H1 (cell line): ENCODE measurements around the gene SPOCD1. TPM values are rescaled to one million over a fixed set of nuclear protein-coding genes. Genes with fewer than 3 reads are reported as not detected.

Experiments used
- CTCF ChIA-PET: fragments of 300-600 bp; sonication (Branson Sonifier 250); formaldehyde crosslinking; loops from one replicate; lab custom pipeline; 2021; ENCODE audit not compliant: partially characterized antibody; lab: Charles Lee
- POLR2A ChIA-PET: fragments of 300-600 bp; sonication (Branson Sonifier 250); formaldehyde crosslinking; loops from one replicate; lab custom pipeline; 2021; ENCODE audit warnings: inconsistent platforms; ENCODE audit not compliant: partially characterized antibody; lab: Charles Lee
- DNase-seq, 2 experiments: peaks; one replicate each; pipeline versions ENCODE4 v3.0.0 to v3.0.0-alpha.2; 2010 to 2022; ENCODE audit warnings: low spot score in 2 of 2, low read depth in 1 of 2, mixed read lengths in 1 of 2
- FAIRE-seq: peaks from 2 replicates; lab custom pipeline; 2011; peaks lifted over from hg19 to GRCh38; lab: Jason Lieb, UNC
- H2AFZ ChIP-seq: 2 replicates; pipeline ENCODE4 v1.8.1; 2012; ENCODE audit warnings: low read length, inconsistent platforms
- H2AK5ac ChIP-seq: 2 replicates; pipeline ENCODE4 v1.6.1; 2013; ENCODE audit warnings: low read depth, low read length
- H2BK120ac ChIP-seq: replicated peaks from 2 replicates; pipeline ENCODE3; 2013; ENCODE audit warnings: low read depth, low read length, inconsistent platforms
- H2BK12ac ChIP-seq: 2 replicates; pipeline ENCODE4 v1.6.1; 2013; ENCODE audit warnings: low read depth, low read length
- H2BK15ac ChIP-seq: 2 replicates; pipeline ENCODE4 v1.6.1; 2013; ENCODE audit warnings: low read length
- H2BK20ac ChIP-seq: 2 replicates; pipeline ENCODE4 v1.6.1; 2013; ENCODE audit warnings: low read length
- H2BK5ac ChIP-seq: 2 replicates; pipeline ENCODE4 v1.6.1; 2013; ENCODE audit warnings: low read depth, low read length
- H3K14ac ChIP-seq: 2 replicates; pipeline ENCODE4 v1.6.1; 2013; ENCODE audit warnings: inconsistent platforms; ENCODE audit not compliant: insufficient read length
- H3K18ac ChIP-seq: 2 replicates; pipeline ENCODE4 v1.6.1; 2013; ENCODE audit warnings: low read length; ENCODE audit errors: extremely low read depth
- H3K23ac ChIP-seq: 2 replicates; pipeline ENCODE4 v1.6.1; 2013; ENCODE audit warnings: inconsistent platforms; ENCODE audit not compliant: insufficient read length
- H3K23me2 ChIP-seq: 2 replicates; pipeline ENCODE4 v1.6.1; 2013; ENCODE audit warnings: low read depth, low read length
- H3K27ac ChIP-seq: 2 replicates; pipeline ENCODE4 v1.6.1; 2011; ENCODE audit warnings: low read depth, low read length, inconsistent platforms
- H3K27me3 ChIP-seq, 4 experiments: replicated peaks in 1 of 4; 1 replicate in 1 of 4; 2 replicates in 3 of 4; pipeline versions ENCODE4 v1.6.1 to v1.8.1; 2011 to 2013; ENCODE audit warnings: low read length in 3 of 4, mild to moderate bottlenecking in 3 of 4, inconsistent platforms in 2 of 4, mixed read lengths in 2 of 4, moderate library complexity in 1 of 4; ENCODE audit not compliant: control insufficient read depth in 3 of 4, insufficient read depth in 3 of 4; ENCODE audit errors: extremely low read depth in 1 of 4
- H3K36me3 ChIP-seq, 4 experiments: 2 replicates each; pipeline versions ENCODE4 v1.6.1 to v1.8.1; 2011 to 2013; ENCODE audit warnings: mild to moderate bottlenecking in 4 of 4, low read length in 3 of 4, moderate library complexity in 2 of 4, control low read depth in 1 of 4, inconsistent platforms in 1 of 4; ENCODE audit not compliant: insufficient read depth in 4 of 4, control insufficient read depth in 2 of 4
- H3K4ac ChIP-seq: replicated peaks from 2 replicates; pipeline ENCODE3; 2013; ENCODE audit warnings: low read length, low read depth, mixed read lengths, inconsistent platforms; ENCODE audit not compliant: insufficient read length
- H3K4me1 ChIP-seq, 4 experiments: replicated peaks in 1 of 4; 1 replicate in 1 of 4; 2 replicates in 3 of 4; pipeline versions ENCODE4 v1.6.1 to v1.8.1; 2011 to 2013; ENCODE audit warnings: low read length in 3 of 4, inconsistent platforms in 2 of 4, mixed read lengths in 1 of 4; ENCODE audit not compliant: insufficient read depth in 4 of 4, control insufficient read depth in 3 of 4
- H3K4me2 ChIP-seq, 2 experiments: 2 replicates each; pipeline versions ENCODE4 v1.6.1 to v1.8.1; 2011 to 2013; ENCODE audit warnings: low read depth in 2 of 2, low read length in 2 of 2, control low read depth in 1 of 2, inconsistent platforms in 1 of 2, mild to moderate bottlenecking in 1 of 2; ENCODE audit not compliant: insufficient read depth in 1 of 2
- H3K4me3 ChIP-seq, 4 experiments: fragments of 200-600, 300-600 bp in 1 of 4; sonication (generic), shearing (Covaris generic), sonication (Bioruptor Twin) in 1 of 4; 2 replicates each; pipeline versions ENCODE4 v1.5.1 to v1.8.1; 2011 to 2016; ENCODE audit warnings: low read length in 4 of 4, low read depth in 3 of 4, control low read depth in 2 of 4, inconsistent platforms in 2 of 4, mild to moderate bottlenecking in 2 of 4, mixed read lengths in 1 of 4, moderate library complexity in 1 of 4; ENCODE audit not compliant: insufficient read depth in 2 of 4; ENCODE audit errors: extremely low read depth in 1 of 4
- H3K56ac ChIP-seq: replicated peaks from 2 replicates; pipeline ENCODE3; 2013; ENCODE audit warnings: low read depth, mild to moderate bottlenecking, mixed read lengths, low read length, inconsistent platforms; ENCODE audit not compliant: insufficient read length
- H3K79me1 ChIP-seq: 2 replicates; pipeline ENCODE4 v1.6.1; 2013; ENCODE audit warnings: low read depth, low read length, control low read depth
- H3K79me2 ChIP-seq, 2 experiments: 2 replicates each; pipeline versions ENCODE4 v1.6.1 to v1.8.1; 2012 to 2013; ENCODE audit warnings: low read length in 2 of 2, mild to moderate bottlenecking in 2 of 2, inconsistent platforms in 1 of 2; ENCODE audit not compliant: insufficient read depth in 2 of 2, control insufficient read depth in 1 of 2
- H3K9ac ChIP-seq, 4 experiments: replicated peaks in 1 of 4; 1 replicate in 1 of 4; 2 replicates in 3 of 4; pipeline versions ENCODE4 v1.6.1 to v1.8.1; 2011 to 2013; ENCODE audit warnings: low read depth in 3 of 4, low read length in 3 of 4, control low read depth in 2 of 4, mild to moderate bottlenecking in 2 of 4, moderate library complexity in 2 of 4, inconsistent platforms in 1 of 4; ENCODE audit errors: extremely low read depth in 1 of 4
- H3K9me3 ChIP-seq, 2 experiments: 2 replicates each; pipeline versions ENCODE4 v1.6.1 to v1.8.1; 2012 to 2013; ENCODE audit warnings: mild to moderate bottlenecking in 2 of 2, moderate library complexity in 2 of 2, control low read depth in 1 of 2, inconsistent platforms in 1 of 2, low read depth in 1 of 2, low read length in 1 of 2, mixed read lengths in 1 of 2; ENCODE audit not compliant: insufficient read depth in 2 of 2
- H4K20me1 ChIP-seq, 2 experiments: replicated peaks in 1 of 2; 2 replicates each; pipeline versions ENCODE3 to v1.8.1; 2011 to 2013; ENCODE audit warnings: inconsistent platforms in 2 of 2, low read length in 2 of 2, mild to moderate bottlenecking in 1 of 2; ENCODE audit not compliant: insufficient read depth in 2 of 2, control insufficient read depth in 1 of 2
- H4K5ac ChIP-seq: 2 replicates; pipeline ENCODE4 v1.6.1; 2013; ENCODE audit warnings: low read length, low read depth, mixed read lengths, inconsistent platforms; ENCODE audit not compliant: insufficient read length
- H4K8ac ChIP-seq: 2 replicates; pipeline ENCODE4 v1.8.0; 2013; ENCODE audit warnings: mild to moderate bottlenecking, moderate library complexity, low read length, inconsistent platforms; ENCODE audit not compliant: insufficient read depth; ENCODE audit errors: extremely low read depth
- H4K91ac ChIP-seq: replicated peaks from 2 replicates; pipeline ENCODE3; 2013; ENCODE audit warnings: low read length, mixed read lengths, inconsistent platforms; ENCODE audit not compliant: insufficient read length
- CHD1 ChIP-seq: IDR thresholded peaks from 2 replicates; pipeline ENCODE4 v1.6.1; 2012; ENCODE audit warnings: low read depth, low read length, improper control_type of control experiment
- CTBP2 ChIP-seq: IDR thresholded peaks from 2 replicates; pipeline ENCODE4 v1.7.0; 2011; ENCODE audit warnings: borderline replicate concordance, mild to moderate bottlenecking, moderate library complexity, mixed read lengths, low read length; ENCODE audit not compliant: insufficient read depth, insufficient read length
- HDAC2 ChIP-seq, 2 experiments: fragments of 300-600 bp in 1 of 2; sonication (generic) in 1 of 2; IDR thresholded peaks; 2 replicates each; pipeline ENCODE4 v1.6.1; 2011 to 2012; ENCODE audit warnings: low read depth in 2 of 2, low read length in 2 of 2, mild to moderate bottlenecking in 2 of 2, moderate library complexity in 2 of 2, borderline replicate concordance in 1 of 2, inconsistent platforms in 1 of 2
- KDM4A ChIP-seq: IDR thresholded peaks from one replicate; pipeline ENCODE4 v1.7.1; 2012; ENCODE audit warnings: low read depth, mild to moderate bottlenecking, moderate library complexity, low read length, inconsistent platforms; ENCODE audit not compliant: severe bottlenecking
- RAD21 ChIP-seq, 2 experiments: IDR thresholded peaks in 1 of 2; conservative IDR thresholded peaks in 1 of 2; 2 replicates each; pipeline ENCODE4 v1.6.1; 2011; ENCODE audit warnings: low read depth in 2 of 2, low read length in 2 of 2, improper control_type of control experiment in 1 of 2, inconsistent platforms in 1 of 2, mild to moderate bottlenecking in 1 of 2, moderate library complexity in 1 of 2
- RXRA ChIP-seq: IDR thresholded peaks from 2 replicates; pipeline ENCODE4 v1.6.1; 2011; ENCODE audit warnings: low read depth, mild to moderate bottlenecking, low read length, moderate library complexity; ENCODE audit not compliant: insufficient read depth
- SRF ChIP-seq: IDR thresholded peaks from 2 replicates; pipeline ENCODE4 v1.6.1; 2011; ENCODE audit warnings: mild to moderate bottlenecking, low read depth, low read length, moderate library complexity
- TAF7 ChIP-seq: optimal IDR thresholded peaks from 2 replicates; pipeline ENCODE3; 2011; ENCODE audit warnings: low read depth, mild to moderate bottlenecking, inconsistent platforms, low read length, moderate library complexity, borderline replicate concordance
- WGBS, 2 experiments: shearing (Covaris generic) in 1 of 2; methylation state at CpG; one replicate each; pipeline versions ENCODE4 v1.1.6 to v1.1.7; 2013 to 2015; ENCODE audit warnings: low lambda C conversion rate in 2 of 2, mixed read lengths in 2 of 2, inconsistent platforms in 1 of 2, low coverage in 1 of 2, missing lambda C conversion rate in 1 of 2; ENCODE audit not compliant: insufficient replicate concordance in 2 of 2, insufficient coverage in 1 of 2, insufficient read length in 1 of 2; ENCODE audit errors: extremely low coverage in 1 of 2, missing lambda C conversion rate in 1 of 2; 5-methylcytosine and 5-hydroxymethylcytosine counted together
- polyA plus RNA-seq, 7 experiments: library from polyadenylated mRNA; depleted of rRNA in 3 of 7; stranded (reverse) in 5 of 7; unstranded in 2 of 7; fragments of >200 nt in 5 of 7; fragments of 200-250 nt in 2 of 7; gene quantifications; 1 replicate in 5 of 7; 2 replicates in 1 of 7; 4 replicates in 1 of 7; pipeline versions ENCODE4 v1.2.1 to v1.2.3, GENCODE V29; 2011 to 2013; ENCODE audit warnings: missing spikeins in 2 of 7, mixed read lengths in 2 of 7
- total RNA-seq: library from RNA; stranded (reverse); fragmentation: NEBNext Ultra II Directional; extraction: Animal tissue kit (Norgen Biotek cat#: 25700); gene quantifications from 2 replicates; pipeline ENCODE4 v1.2.1, GENCODE V29; 2021
- TF ChIP-seq, protein P1 (sequence below): IDR thresholded peaks from 2 replicates; pipeline ENCODE4 v1.6.1; 2012; ENCODE audit warnings: inconsistent platforms

Gene SPOCD1
- total and polyA plus RNA-seq, 2 of the 8 experiments (the other 6 are each of a cell fraction or from before 2014, with no cell fraction given): 1.8 to 2.9 TPM

DNA sequence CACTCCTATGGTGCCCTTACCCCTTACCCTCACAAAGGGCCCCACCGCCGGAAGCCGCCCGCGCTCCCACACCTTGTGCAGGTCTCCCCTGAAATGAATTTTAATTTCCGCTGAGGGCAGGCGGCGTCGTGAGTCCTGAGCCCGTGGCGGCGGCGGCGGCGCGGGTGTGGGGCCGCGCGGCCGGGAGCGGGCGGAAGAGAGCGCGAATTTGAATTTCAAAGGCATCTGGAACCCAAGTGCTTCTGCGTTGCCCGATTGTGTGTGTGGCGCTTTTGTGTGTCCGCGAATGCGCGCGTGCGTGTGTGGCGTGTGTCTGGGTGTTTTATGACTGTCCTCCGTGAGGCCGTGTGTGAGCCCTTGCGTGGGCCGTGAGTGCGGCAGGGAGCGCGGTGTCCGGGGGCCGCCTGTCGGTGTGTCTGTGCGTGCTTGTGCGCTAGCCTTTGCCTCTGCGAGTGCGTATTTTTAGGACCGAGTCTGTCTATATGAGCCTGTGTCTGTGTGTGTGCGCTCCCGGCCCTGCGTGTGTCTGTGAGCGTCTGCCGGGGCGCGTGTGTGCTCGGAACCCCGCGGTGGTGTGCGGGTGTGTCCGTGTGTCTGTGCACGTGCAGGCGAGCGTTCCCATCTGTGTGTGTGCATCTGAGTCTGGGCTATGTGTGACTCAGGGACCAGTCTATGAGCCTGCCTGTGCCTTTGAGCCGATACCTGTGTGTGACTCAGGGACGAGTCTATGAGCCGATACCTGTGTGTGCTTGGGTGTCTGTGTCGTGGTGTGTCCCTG, 43.7 kb downstream of the SPOCD1 start:
- H4K91ac ChIP-seq: peak overlapping the region; percentile 78
- no peak overlapping the region for H3K27ac ChIP-seq
- H2BK15ac ChIP-seq: peak overlapping the region; percentile 100
- H3K27me3 ChIP-seq: peaks cover 26 to 49% (median 44%) of the 10 kb centered on the region in 4 experiments
- H3K18ac ChIP-seq: peak overlapping the region; percentile 97
- no peak for DNase-seq
- no peak overlapping the region for H4K5ac ChIP-seq
- H3K79me2 ChIP-seq: no peaks in the 10 kb centered on the region
- no peak overlapping the region for H3K23ac ChIP-seq
- peak overlapping the region in 2 of 4 experiments; percentile 20 to 47; a peak in 2 of 7 replicates for H3K9ac ChIP-seq
- peak overlapping the region; percentile 41 to 58 (median 50) for H3K4me3 ChIP-seq
- 7% methylated on average over 66 of the region's 68 CpGs; no CpG with 5 or more reads in 1 of the 2 experiments for WGBS, 2 experiments
- H2BK12ac ChIP-seq: peak overlapping the region; percentile 99; the same call in 1 of the 2 replicates
- peaks cover 7% of the 10 kb centered on the region for H3K23me2 ChIP-seq
- H3K4me1 ChIP-seq: peaks cover 4 to 18% (median 9%) of the 10 kb centered on the region in 4 experiments
- peaks cover 3% of the 10 kb centered on the region; the same call in 1 of the 2 replicates for H3K79me1 ChIP-seq
- peaks cover 0 to 2% of the 10 kb centered on the region in 2 experiments for H4K20me1 ChIP-seq
- peak overlapping the region; percentile 19 for H3K56ac ChIP-seq
- H2BK5ac ChIP-seq: peak overlapping the region; percentile 78; the same call in 1 of the 2 replicates
- H3K36me3 ChIP-seq: no peaks in the 10 kb centered on the region
- peak overlapping the region; percentile 97 to 98 for H3K4me2 ChIP-seq
- H3K14ac ChIP-seq: no peak overlapping the region
- ChIA-PET POLR2A (interaction anchor here (0.6 to 1.3 kb wide), 3 partner anchors 11 to 129 kb away, joined by 3 to 4 read pairs (median 4); no protein-coding TSS in a partner anchor), CTCF (interaction anchor here (1.4 to 5.3 kb wide), 3 partner anchors 13 to 56 kb away, joined by 3 to 43 read pairs (median 8); no protein-coding TSS in a partner anchor)
- FAIRE-seq: no peak
- peak overlapping the region; percentile 33; the same call in 1 of the 2 replicates for H2AFZ ChIP-seq
- H3K9me3 ChIP-seq: no peaks in the 10 kb centered on the region
- H2BK120ac ChIP-seq: no peak overlapping the region
- H4K8ac ChIP-seq: peak overlapping the region; percentile 0
- 0 out of 2 replicates have a peak overlapping the region, but pooled peaks have one; percentile 10 for H2AK5ac ChIP-seq
- H3K4ac ChIP-seq: peak overlapping the region; percentile 27
- H2BK20ac ChIP-seq: peak overlapping the region; percentile 43; the same call in 1 of the 2 replicates
- TF ChIP-seq HDAC2 (IDR thresholded peaks at IDR 0.05; ENCODE audit: borderline replicate concordance in 1 of 2, low read depth in 2 of 2, low read length in 2 of 2): no peak
- no peak for TF ChIP-seq RXRA
- no peak for TF ChIP-seq CHD1
- TF ChIP-seq, protein P1, sequence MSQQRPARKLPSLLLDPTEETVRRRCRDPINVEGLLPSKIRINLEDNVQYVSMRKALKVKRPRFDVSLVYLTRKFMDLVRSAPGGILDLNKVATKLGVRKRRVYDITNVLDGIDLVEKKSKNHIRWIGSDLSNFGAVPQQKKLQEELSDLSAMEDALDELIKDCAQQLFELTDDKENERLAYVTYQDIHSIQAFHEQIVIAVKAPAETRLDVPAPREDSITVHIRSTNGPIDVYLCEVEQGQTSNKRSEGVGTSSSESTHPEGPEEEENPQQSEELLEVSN: peak; percentile 61
- TF ChIP-seq SRF: no peak
- TF ChIP-seq TAF7: no peak
- no peak for TF ChIP-seq RAD21 (IDR thresholded peaks at IDR 0.05 in 1 of 2, conservative IDR thresholded peaks at IDR 0.05 in 1 of 2; ENCODE audit: low read depth in 2 of 2, low read length in 2 of 2)
- TF ChIP-seq CTBP2: no peak
- peak; percentile 21 for TF ChIP-seq KDM4A
